K562 treated with DMSO at 1 percent for 48 hours (cell line): ENCODE measurements around the gene MYBPC1. TPM values are rescaled to one million over a fixed set of nuclear protein-coding genes. Genes with fewer than 3 reads are reported as not detected.

Experiments
- total RNA-seq: library from RNA; unstranded; fragments of 300-600 nt; gene quantifications from 2 replicates; pipeline ENCODE4 v1.2.3, GENCODE V29; 2022; ENCODE audit warnings: low replicate concordance; ENCODE audit errors: extremely low read depth

MYBPC1 gene
- not detected in 2 replicates for total RNA-seq

DNA sequence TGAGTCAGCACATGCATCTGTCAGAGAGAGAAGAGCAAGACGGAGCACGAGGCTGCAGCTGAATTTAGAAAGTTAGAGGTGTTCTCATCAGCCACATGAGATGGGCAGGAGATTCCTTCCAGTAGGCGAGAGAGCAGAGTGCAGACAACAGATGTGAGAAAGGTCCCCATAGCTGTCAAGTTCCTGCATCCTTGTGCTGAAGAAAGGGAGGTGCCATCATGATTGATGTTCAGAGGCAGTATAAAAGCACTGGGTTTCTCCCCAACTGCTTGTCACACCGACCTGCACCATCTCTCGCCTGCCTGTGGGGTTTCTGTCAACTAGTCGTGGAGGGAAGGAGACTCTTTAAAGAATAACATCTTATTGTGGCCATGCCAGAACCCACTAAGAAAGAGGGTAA, at the start of gene MYBPC1:
TSS of gene MYBPC1 (plus strand) at position 272 of the 400 bp plus-strand sequence. CDS start at position 372, 100 bp downstream.

GRCh38 chr12:101697197-101697929, 102.6 kb downstream of the MYBPC1 start, which contains the start of gene CHPT1:
Gene CHPT1, plus strand, starts transcription at chr12:101697640. Its CDS starts 222 bp downstream, at chr12:101697862.

Other genes with a start within 250 kb of the MYBPC1 start
- not detected in 2 replicates for gene ARL1, start 187.2 kb upstream of the MYBPC1 start, total RNA-seq
- not detected in 2 replicates for gene SPIC, start 119.6 kb upstream of the MYBPC1 start, total RNA-seq
- not detected in 2 replicates for gene CHPT1, start 102.7 kb downstream of the MYBPC1 start, total RNA-seq
- gene SYCP3, start 144.5 kb downstream of the MYBPC1 start, total RNA-seq = not detected in 2 replicates
- gene GNPTAB, start 236.0 kb downstream of the MYBPC1 start, total RNA-seq = not detected in 2 replicates